Tibial nerve (tissue), 4 donors: ENCODE measurements around the gene RXYLT1. TPM values are rescaled to one million over a fixed set of nuclear protein-coding genes. Genes with fewer than 3 reads are reported as not detected.

Source experiments
- DNase-seq, 2 donors: peaks; one replicate each; pipeline ENCODE4 v3.0.0-alpha.2; 2019; ENCODE audit warnings: low spot score in 2 of 2
- H3K27ac ChIP-seq, 4 donors: fragments of 200-600 bp; sonication (generic) in 3 of 4; one replicate each; pipeline ENCODE4 v1.5.1; 2017 to 2019; ENCODE audit warnings: mild to moderate bottlenecking in 1 of 4
- H3K27me3 ChIP-seq, 2 donors: fragments of 200-600 bp; sonication (generic) in 1 of 2; one replicate each; pipeline versions ENCODE4 v1.5.1 to v1.6.0; 2017 to 2019
- H3K36me3 ChIP-seq, 3 donors: fragments of 200-600 bp; sonication (generic); one replicate each; pipeline ENCODE4 v1.5.1; 2018 to 2019
- H3K4me1 ChIP-seq, 4 donors: fragments of 200-600 bp; sonication (generic) in 3 of 4; one replicate each; pipeline ENCODE4 v1.5.1; 2017 to 2019
- H3K4me3 ChIP-seq, 4 donors: fragments of 200-600 bp; sonication (generic) in 3 of 4; one replicate each; pipeline ENCODE4 v1.5.1; 2017 to 2019; ENCODE audit warnings: mild to moderate bottlenecking in 1 of 4, moderate library complexity in 1 of 4
- H3K9me3 ChIP-seq, 4 donors: fragments of 200-600 bp; sonication (generic) in 3 of 4; one replicate each; pipeline ENCODE4 v1.5.1; 2017 to 2019
- CTCF ChIP-seq, 5 experiments: fragments of 200-600 bp in 3 of 5; fragments of 450-650 bp in 2 of 5; sonication (generic) in 3 of 5; IDR thresholded peaks; one replicate each; pipeline ENCODE4 v1.5.1; 2016 to 2019; ENCODE audit warnings: antibody characterized with exemption in 5 of 5, mild to moderate bottlenecking in 3 of 5, moderate library complexity in 2 of 5
- EP300 ChIP-seq, 2 donors: sonication (generic); formaldehyde crosslinking; IDR thresholded peaks; one replicate each; pipeline ENCODE4 v1.6.1; 2017; ENCODE audit warnings: antibody characterized with exemption in 2 of 2, mild to moderate bottlenecking in 1 of 2
- POLR2A ChIP-seq, 2 donors: fragments of 450-650 bp; IDR thresholded peaks; one replicate each; pipeline ENCODE4 v1.6.1; 2017; ENCODE audit warnings: antibody characterized with exemption in 2 of 2, mild to moderate bottlenecking in 2 of 2, moderate library complexity in 2 of 2
- WGBS, 2 donors: methylation state at CpG; one replicate each; pipeline ENCODE4 v1.1.5; 2018; 5-methylcytosine and 5-hydroxymethylcytosine counted together
- total RNA-seq, 4 donors: library from RNA; depleted of rRNA; stranded (reverse); fragments of >200 nt; gene quantifications; one replicate each; pipeline ENCODE4 v1.1.0, GENCODE V29; 2016

The RXYLT1 gene
- total RNA-seq, 4 donors from 2014 or later, result 14.4 to 24.9 (median 18.1) TPM

- no peak overlapping the region for H3K27ac ChIP-seq
- no peak for DNase-seq
- H3K27me3 ChIP-seq, result no peaks in the 10 kb centered on the region
- H3K9me3 ChIP-seq, result no peaks in the 10 kb centered on the region
- peaks cover 0 to 43% (median 0%) of the 10 kb centered on the region in 3 donors for H3K36me3 ChIP-seq
- no peak overlapping the region for H3K4me3 ChIP-seq
- no peaks in the 10 kb centered on the region for H3K4me1 ChIP-seq
- TF ChIP-seq POLR2A (IDR thresholded peaks at IDR 0.05), result no peak
- TF ChIP-seq EP300 (IDR thresholded peaks at IDR 0.05), result no peak
- no peak for TF ChIP-seq CTCF (IDR thresholded peaks at IDR 0.05)
- WGBS, 2 donors, result 72% methylated on average over 3 of the region's 3 CpGs
Observed at GRCh38 chr12:63805704-63806672, 26.3 kb downstream of the RXYLT1 start.

- Histone ChIP-seq H3K4me1 (no peaks in the 10 kb centered on the region), H3K4me3 (no peak overlapping the region), H3K36me3 (peaks cover 0 to 39% (median 0%) of the 10 kb centered on the region in 3 donors), H3K27ac (no peak overlapping the region), H3K27me3 (no peaks in the 10 kb centered on the region), H3K9me3 (no peaks in the 10 kb centered on the region)
- TF ChIP-seq EP300 (IDR thresholded peaks at IDR 0.05) (no peak), POLR2A (IDR thresholded peaks at IDR 0.05) (no peak), CTCF (IDR thresholded peaks at IDR 0.05) (no peak)
- 85 to 91% methylated on average over 5 of the region's 5 CpGs for WGBS, 2 donors
- DNase-seq, result no peak
Observed at GRCh38 chr12:63808631-63809030, 28.9 kb downstream of the RXYLT1 start.

- H3K27me3 ChIP-seq, result no peaks in the 10 kb centered on the region
- DNase-seq, result no peak
- 62 to 71% methylated on average over 4 of the region's 4 CpGs for WGBS, 2 donors
- no peak overlapping the region for H3K27ac ChIP-seq
- H3K36me3 ChIP-seq, result peaks cover 0 to 37% (median 0%) of the 10 kb centered on the region in 3 donors
- H3K4me3 ChIP-seq, result no peak overlapping the region
- no peak for TF ChIP-seq EP300 (IDR thresholded peaks at IDR 0.05)
- no peak for TF ChIP-seq POLR2A (IDR thresholded peaks at IDR 0.05)
- TF ChIP-seq CTCF (IDR thresholded peaks at IDR 0.05), result no peak
- H3K9me3 ChIP-seq, result no peaks in the 10 kb centered on the region
- H3K4me1 ChIP-seq, result no peaks in the 10 kb centered on the region
Observed at GRCh38 chr12:63809566-63809965, 29.9 kb downstream of the RXYLT1 start.

GRCh38 chr12:63811334-63811733 lies 31.6 kb downstream of the RXYLT1 start:
- no peaks in the 10 kb centered on the region for H3K27me3 ChIP-seq
- H3K9me3 ChIP-seq, result no peaks in the 10 kb centered on the region
- TF ChIP-seq CTCF (IDR thresholded peaks at IDR 0.05) (no peak), POLR2A (IDR thresholded peaks at IDR 0.05) (no peak), EP300 (IDR thresholded peaks at IDR 0.05) (no peak)
- H3K4me3 ChIP-seq, result no peak overlapping the region
- H3K27ac ChIP-seq, result no peak overlapping the region
- WGBS, 2 donors, result 72 to 83% methylated on average over 2 of the region's 2 CpGs
- no peaks in the 10 kb centered on the region for H3K4me1 ChIP-seq
- DNase-seq, result no peak
- peaks cover 0 to 30% (median 0%) of the 10 kb centered on the region in 3 donors for H3K36me3 ChIP-seq

GRCh38 chr12:63811755-63812154 lies 32.0 kb downstream of the RXYLT1 start:
- no peaks in the 10 kb centered on the region for H3K27me3 ChIP-seq
- WGBS, 2 donors, result 76 to 78% methylated on average over 2 of the region's 2 CpGs
- TF ChIP-seq CTCF (IDR thresholded peaks at IDR 0.05), result no peak
- no peak for TF ChIP-seq POLR2A (IDR thresholded peaks at IDR 0.05)
- no peak for TF ChIP-seq EP300 (IDR thresholded peaks at IDR 0.05)
- H3K4me1 ChIP-seq, result no peaks in the 10 kb centered on the region
- no peak overlapping the region for H3K4me3 ChIP-seq
- H3K36me3 ChIP-seq, result peaks cover 0 to 26% (median 0%) of the 10 kb centered on the region in 3 donors
- DNase-seq, result no peak
- H3K27ac ChIP-seq, result no peak overlapping the region
- no peaks in the 10 kb centered on the region for H3K9me3 ChIP-seq
